ENCODE data around the gene SLC25A26. TPM values are rescaled to one million over a fixed set of nuclear protein-coding genes. Genes with fewer than 3 reads are reported as not detected.
"Not testable (repeated sequence)": the region's sequence is repeated elsewhere in the genome, so short reads cannot be mapped to it uniquely, and the experiment has no call there.

The SLC25A26 gene
- total and polyA plus RNA-seq, 2 experiments from 2014 or later: 19.8 to 25.7 TPM

DNA sequence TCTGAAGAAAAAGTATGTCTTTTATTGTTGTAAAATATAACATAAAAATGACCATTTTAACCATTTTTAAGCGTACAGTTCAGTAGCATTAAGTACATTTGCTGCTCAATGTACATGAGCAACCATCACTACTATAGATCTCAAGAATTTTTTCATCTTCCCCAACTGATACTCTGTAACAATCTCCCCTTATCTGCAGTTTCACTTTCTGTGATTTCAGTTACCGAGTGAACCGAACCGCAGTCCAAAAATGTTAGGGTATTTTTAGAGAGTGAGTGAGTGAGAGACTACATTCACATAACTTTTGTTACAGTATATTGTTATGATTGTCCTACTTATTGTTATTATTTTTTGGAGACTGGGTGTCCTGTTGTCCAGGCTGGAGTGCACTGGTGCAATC, 9.0 kb upstream of the SLC25A26 start:
- no peak overlapping the region for H2AFZ ChIP-seq
- WGBS (ENCODE audit: low lambda C conversion rate, missing lambda C conversion rate): 88% methylated on average over 4 of the region's 4 CpGs
- H3K9me3 ChIP-seq (ENCODE audit: low read depth): no peaks in the 10 kb centered on the region
- H3K9me2 ChIP-seq (replicated peaks; ENCODE audit: insufficient read depth): no peaks in the 10 kb centered on the region
- H4K20me1 ChIP-seq (ENCODE audit: insufficient read depth, poor library complexity, severe bottlenecking): no peaks in the 10 kb centered on the region
- no peaks in the 10 kb centered on the region for H3K27me3 ChIP-seq
- DNase-seq (ENCODE audit: low spot score): no peak
- H3K36me3 ChIP-seq (replicated peaks; ENCODE audit: insufficient read depth, low read depth): no peaks in the 10 kb centered on the region
- no peak overlapping the region for H3K27ac ChIP-seq
- H3K79me2 ChIP-seq: no peaks in the 10 kb centered on the region
- H3K4me2 ChIP-seq: no peak overlapping the region
- no peak for TF ChIP-seq EZH2 (IDR thresholded peaks at IDR 0.05; ENCODE audit: borderline replicate concordance)
- TF ChIP-seq, protein P1, sequence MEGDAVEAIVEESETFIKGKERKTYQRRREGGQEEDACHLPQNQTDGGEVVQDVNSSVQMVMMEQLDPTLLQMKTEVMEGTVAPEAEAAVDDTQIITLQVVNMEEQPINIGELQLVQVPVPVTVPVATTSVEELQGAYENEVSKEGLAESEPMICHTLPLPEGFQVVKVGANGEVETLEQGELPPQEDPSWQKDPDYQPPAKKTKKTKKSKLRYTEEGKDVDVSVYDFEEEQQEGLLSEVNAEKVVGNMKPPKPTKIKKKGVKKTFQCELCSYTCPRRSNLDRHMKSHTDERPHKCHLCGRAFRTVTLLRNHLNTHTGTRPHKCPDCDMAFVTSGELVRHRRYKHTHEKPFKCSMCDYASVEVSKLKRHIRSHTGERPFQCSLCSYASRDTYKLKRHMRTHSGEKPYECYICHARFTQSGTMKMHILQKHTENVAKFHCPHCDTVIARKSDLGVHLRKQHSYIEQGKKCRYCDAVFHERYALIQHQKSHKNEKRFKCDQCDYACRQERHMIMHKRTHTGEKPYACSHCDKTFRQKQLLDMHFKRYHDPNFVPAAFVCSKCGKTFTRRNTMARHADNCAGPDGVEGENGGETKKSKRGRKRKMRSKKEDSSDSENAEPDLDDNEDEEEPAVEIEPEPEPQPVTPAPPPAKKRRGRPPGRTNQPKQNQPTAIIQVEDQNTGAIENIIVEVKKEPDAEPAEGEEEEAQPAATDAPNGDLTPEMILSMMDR (IDR thresholded peaks at IDR 0.05; ENCODE audit: poor library complexity): no peak
- no peak for TF ChIP-seq EZH2phosphoT487 (IDR thresholded peaks at IDR 0.05; ENCODE audit: low read depth, severe bottlenecking, unreplicated experiment)
- no peak overlapping the region for H3K4me3 ChIP-seq
- no peaks in the 10 kb centered on the region for H3K4me1 ChIP-seq (ENCODE audit: insufficient read depth)

DNA sequence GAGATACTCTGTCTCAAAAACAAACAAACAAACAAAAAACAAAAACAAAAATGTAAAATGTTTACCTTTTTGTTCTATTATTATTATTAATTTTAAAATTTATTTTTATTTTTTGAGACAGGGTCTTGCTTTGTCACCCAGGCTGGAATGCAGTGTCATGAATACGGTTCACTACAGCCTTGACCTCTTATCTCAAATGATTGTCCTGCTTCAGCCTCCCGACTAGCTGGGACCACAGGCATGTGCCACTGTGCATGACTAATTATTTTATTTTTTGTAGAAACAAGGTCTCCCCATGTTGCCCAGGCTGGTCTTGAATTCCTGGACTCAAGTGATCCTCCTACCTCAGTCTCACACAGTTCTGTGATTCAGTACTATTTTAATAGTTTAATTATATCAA, 5.7 kb upstream of the SLC25A26 start:
- no peak for DNase-seq (ENCODE audit: low spot score)
- Histone ChIP-seq H3K27me3 (no peaks in the 10 kb centered on the region), H3K4me1 (ENCODE audit: insufficient read depth) (no peaks in the 10 kb centered on the region), H3K27ac (no peak overlapping the region), H2AFZ (no peak overlapping the region), H3K4me2 (no peak overlapping the region), H3K9me2 (replicated peaks; ENCODE audit: insufficient read depth) (no peaks in the 10 kb centered on the region), H3K79me2 (no peaks in the 10 kb centered on the region), H3K4me3 (no peak overlapping the region), H3K9me3 (ENCODE audit: low read depth) (no peaks in the 10 kb centered on the region), H3K36me3 (replicated peaks; ENCODE audit: insufficient read depth, low read depth) (no peaks in the 10 kb centered on the region), H4K20me1 (ENCODE audit: insufficient read depth, poor library complexity, severe bottlenecking) (no peaks in the 10 kb centered on the region)
- TF ChIP-seq, protein P1 (IDR thresholded peaks at IDR 0.05; ENCODE audit: poor library complexity): no peak
- TF ChIP-seq EZH2phosphoT487 (IDR thresholded peaks at IDR 0.05; ENCODE audit: low read depth, severe bottlenecking, unreplicated experiment) (no peak), EZH2 (IDR thresholded peaks at IDR 0.05; ENCODE audit: borderline replicate concordance) (no peak)
- WGBS (ENCODE audit: low lambda C conversion rate, missing lambda C conversion rate): 49% methylated on average over 2 of the region's 2 CpGs

DNA sequence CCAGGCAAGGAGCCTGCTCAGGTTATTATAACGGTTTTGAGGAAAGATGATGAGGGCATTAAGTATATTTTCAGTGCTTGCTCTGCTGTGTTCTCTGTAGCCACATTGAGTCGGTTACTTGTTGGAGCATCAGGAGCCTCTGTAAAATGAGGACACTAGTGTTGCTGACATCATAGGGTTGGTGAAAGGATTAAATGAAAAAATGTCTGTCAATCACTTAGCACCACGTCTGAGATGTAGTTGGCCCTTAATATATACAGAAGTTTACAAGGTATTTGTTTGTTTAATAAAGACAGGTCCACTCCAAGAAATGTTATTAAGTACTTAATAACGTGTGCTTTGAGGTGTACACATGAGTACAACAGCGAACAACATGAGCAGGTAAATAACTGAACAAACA, 735 bp upstream of the SLC25A26 start:
- H3K9me2 ChIP-seq (replicated peaks; ENCODE audit: insufficient read depth): no peaks in the 10 kb centered on the region
- H3K4me3 ChIP-seq: peak overlapping the region; percentile 7
- H3K4me1 ChIP-seq (ENCODE audit: insufficient read depth): no peaks in the 10 kb centered on the region
- no peak for DNase-seq (ENCODE audit: low spot score)
- peak overlapping the region; percentile 74 for H3K4me2 ChIP-seq
- peak overlapping the region; percentile 70 for H2AFZ ChIP-seq
- peaks cover 19% of the 10 kb centered on the region for H3K79me2 ChIP-seq
- H3K9me3 ChIP-seq (ENCODE audit: low read depth): no peaks in the 10 kb centered on the region
- no peaks in the 10 kb centered on the region for H3K36me3 ChIP-seq (replicated peaks; ENCODE audit: insufficient read depth, low read depth)
- TF ChIP-seq EZH2phosphoT487 (IDR thresholded peaks at IDR 0.05; ENCODE audit: low read depth, severe bottlenecking, unreplicated experiment): no peak
- TF ChIP-seq, protein P1 (IDR thresholded peaks at IDR 0.05; ENCODE audit: poor library complexity): no peak
- no peaks in the 10 kb centered on the region for H4K20me1 ChIP-seq (ENCODE audit: insufficient read depth, poor library complexity, severe bottlenecking)
- no peaks in the 10 kb centered on the region for H3K27me3 ChIP-seq
- 26% methylated on average over 5 of the region's 5 CpGs for WGBS (ENCODE audit: low lambda C conversion rate, missing lambda C conversion rate)
- H3K27ac ChIP-seq: peak overlapping the region; percentile 26

DNA sequence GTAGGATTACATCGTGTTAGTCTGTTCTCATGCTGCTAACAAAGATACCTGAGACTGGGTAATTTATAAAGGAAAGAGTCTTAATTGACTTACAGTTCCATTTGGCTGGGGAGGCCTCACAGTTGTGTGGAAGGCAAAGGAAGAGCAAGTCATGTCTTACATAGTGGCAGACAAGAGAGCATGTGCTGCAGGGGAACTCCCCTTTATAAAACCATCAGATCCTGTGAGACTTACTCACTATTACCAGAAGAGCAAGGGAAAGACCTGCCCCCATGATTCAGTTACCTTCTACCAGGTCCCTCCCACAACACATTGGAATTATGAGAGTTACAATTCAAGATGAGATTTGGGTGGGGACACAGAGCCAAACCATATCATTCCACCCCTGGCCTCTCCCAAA, 3.4 kb downstream of the SLC25A26 start:
- Histone ChIP-seq H3K27ac (no peak overlapping the region), H3K27me3 (no peaks in the 10 kb centered on the region), H3K4me2 (no peak overlapping the region), H3K4me1 (ENCODE audit: insufficient read depth) (no peaks in the 10 kb centered on the region), H4K20me1 (ENCODE audit: insufficient read depth, poor library complexity, severe bottlenecking) (no peaks in the 10 kb centered on the region), H3K9me3 (ENCODE audit: low read depth) (no peaks in the 10 kb centered on the region), H3K4me3 (no peak overlapping the region), H3K36me3 (replicated peaks; ENCODE audit: insufficient read depth, low read depth) (no peaks in the 10 kb centered on the region), H2AFZ (no peak overlapping the region), H3K79me2 (peaks cover 33% of the 10 kb centered on the region), H3K9me2 (replicated peaks; ENCODE audit: insufficient read depth) (no peaks in the 10 kb centered on the region)
- WGBS (ENCODE audit: low lambda C conversion rate, missing lambda C conversion rate): 97% methylated on average over 1 of the region's 1 CpG
- no peak for TF ChIP-seq EZH2phosphoT487 (IDR thresholded peaks at IDR 0.05; ENCODE audit: low read depth, severe bottlenecking, unreplicated experiment)
- no peak for TF ChIP-seq EZH2 (IDR thresholded peaks at IDR 0.05; ENCODE audit: borderline replicate concordance)
- TF ChIP-seq, protein P1 (IDR thresholded peaks at IDR 0.05; ENCODE audit: poor library complexity): no peak
- DNase-seq (ENCODE audit: low spot score): no peak

DNA sequence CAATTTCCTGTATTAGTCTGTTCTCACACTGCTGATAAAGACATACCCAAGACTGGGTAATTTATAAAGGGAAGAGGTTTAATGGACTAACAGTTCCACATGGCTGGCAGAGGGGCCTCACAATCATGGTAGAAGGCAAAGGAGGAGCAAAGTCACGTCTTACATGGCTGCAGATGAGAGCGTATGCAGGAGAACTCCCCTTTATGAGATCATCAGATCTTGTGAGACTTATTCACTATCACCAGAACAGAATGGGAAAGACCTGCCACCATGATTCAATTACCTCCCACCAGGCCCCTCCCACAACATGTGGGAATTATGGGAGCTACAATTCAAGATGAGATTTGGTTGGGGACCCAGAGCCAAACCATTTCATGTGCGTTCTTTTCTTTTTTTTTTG, 5.3 kb downstream of the SLC25A26 start:
- not testable (repeated sequence) for H3K4me2 ChIP-seq; H3K9me3 ChIP-seq (ENCODE audit: low read depth); H3K27ac ChIP-seq; H3K4me3 ChIP-seq; DNase-seq (ENCODE audit: low spot score); H2AFZ ChIP-seq; H3K27me3 ChIP-seq; H3K9me2 ChIP-seq (replicated peaks; ENCODE audit: insufficient read depth); H3K36me3 ChIP-seq (replicated peaks; ENCODE audit: insufficient read depth, low read depth); H3K4me1 ChIP-seq (ENCODE audit: insufficient read depth); H4K20me1 ChIP-seq (ENCODE audit: insufficient read depth, poor library complexity, severe bottlenecking)
- WGBS (ENCODE audit: low lambda C conversion rate, missing lambda C conversion rate): 87% methylated on average over 3 of the region's 3 CpGs
- peaks cover 41% of the 10 kb centered on the region for H3K79me2 ChIP-seq

All from hepatocyte (in vitro differentiated cells).